GM19463 (cell line): ENCODE measurements around the gene AFF3.
"Not testable (repeated sequence)": the region's sequence is repeated elsewhere in the genome, so short reads cannot be mapped to it uniquely, and the experiment has no call there.

Source experiments
- ATAC-seq: cut with Tn5 transposase; IDR thresholded peaks from one replicate; pipeline ENCODE4 v1.9.1; 2021; ENCODE audit warnings: mild to moderate bottlenecking, moderate library complexity; ENCODE audit not compliant: unreplicated experiment

AFF3 gene

DNA sequence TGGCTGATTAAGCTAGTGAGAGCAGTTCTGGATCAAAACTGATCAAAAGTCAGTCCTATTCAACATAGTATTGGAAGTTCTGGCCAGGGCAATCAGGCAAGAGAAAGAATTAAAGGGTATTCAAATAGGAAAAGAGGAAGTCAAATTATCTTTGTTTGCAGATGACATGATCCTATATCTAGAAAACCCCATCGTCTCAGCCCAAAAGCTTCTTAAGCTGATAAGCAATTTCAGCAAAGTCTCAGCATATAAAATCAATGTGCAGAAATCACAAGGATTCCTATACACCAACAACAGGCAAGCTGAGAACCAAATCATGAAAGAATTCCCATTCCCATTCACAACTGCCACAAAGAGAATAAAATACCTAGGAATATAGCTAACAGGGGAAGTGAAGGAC lies 368.7 kb downstream of the AFF3 start:
- not testable (repeated sequence) for ATAC-seq

DNA sequence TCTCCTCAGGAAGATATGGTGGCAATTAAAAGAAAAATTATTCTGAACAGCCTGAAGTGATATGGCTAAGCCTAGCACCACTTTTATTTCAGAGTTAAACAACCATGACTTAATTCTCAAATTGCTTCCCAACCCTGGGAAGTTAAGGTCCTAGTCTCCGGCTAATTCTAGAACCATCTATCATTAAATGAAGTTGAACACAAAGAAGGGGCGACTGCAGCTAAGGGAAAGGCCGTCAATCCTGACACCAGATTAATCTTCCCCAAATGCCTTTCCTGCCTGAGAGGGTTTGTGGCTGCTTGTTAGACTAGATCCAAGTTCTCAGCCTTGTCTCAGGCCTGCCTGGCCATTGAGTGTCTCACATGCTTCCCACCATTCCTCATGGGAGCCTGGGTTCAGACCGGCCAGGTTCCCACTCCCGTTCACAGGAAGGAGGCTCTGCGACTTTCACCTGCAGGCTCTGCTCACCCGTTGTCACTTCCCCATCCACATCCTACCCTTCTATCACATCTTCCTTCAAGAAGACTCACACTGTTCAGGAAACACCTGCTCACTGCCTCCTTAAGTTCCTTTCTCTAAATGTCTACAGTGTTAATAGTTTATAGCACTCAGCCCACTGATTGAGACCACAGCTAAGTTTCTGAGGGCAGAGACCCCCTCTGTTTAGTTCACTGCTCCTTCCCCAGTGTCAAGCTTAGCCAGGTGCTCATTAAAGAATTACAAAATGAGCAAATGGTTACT lies 369.6 kb downstream of the AFF3 start:
- no peak for ATAC-seq

DNA sequence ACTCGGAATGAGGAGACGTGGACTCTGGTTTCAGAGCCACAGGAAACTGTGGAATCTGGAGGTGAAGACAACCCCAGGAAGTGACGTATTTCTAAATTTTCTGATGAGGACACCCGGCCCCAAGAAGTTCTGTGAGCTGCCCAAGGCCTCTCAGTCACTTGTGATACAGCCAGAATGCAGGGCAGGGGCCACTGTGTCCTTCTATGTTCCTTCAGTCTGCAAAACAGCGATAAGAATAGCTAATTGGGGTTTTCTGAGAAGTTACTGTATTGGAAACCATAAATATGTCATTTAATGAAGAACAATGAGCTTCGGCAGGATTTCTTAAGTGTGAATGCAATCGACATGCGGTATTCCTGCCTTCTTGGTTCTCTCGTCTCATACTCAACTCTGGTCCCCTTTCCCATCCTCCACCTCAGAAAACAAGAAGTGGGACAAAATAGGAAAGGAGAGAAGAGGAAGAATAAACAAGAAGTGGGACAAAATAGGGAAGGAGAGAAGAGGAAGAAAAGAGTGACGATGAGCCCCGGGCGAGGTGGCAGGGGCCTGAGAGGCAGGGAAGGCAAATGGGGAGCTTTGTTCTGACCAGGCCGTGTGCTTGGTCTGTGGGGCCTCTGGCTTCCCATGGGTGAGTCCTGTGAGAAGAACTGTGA lies 370.6 kb downstream of the AFF3 start:
- no peak for ATAC-seq

DNA sequence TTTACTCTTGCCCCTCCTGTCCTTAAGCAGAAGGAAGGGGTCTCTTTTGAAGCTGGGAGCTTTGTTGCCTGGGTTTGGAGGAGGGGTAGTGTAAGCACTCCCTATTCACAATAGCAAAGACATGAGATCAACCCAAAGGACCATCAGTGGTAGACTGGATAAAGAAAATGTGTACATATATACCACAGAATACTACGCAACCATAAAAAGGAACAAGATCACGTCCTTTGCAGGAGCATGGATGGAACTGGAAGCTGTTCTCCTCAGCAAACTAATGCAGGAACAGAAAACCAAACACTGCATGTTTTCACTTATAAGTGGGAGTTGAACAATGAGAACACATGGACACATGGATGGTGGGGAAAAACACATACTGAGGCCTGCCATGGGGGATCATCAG lies 371.5 kb downstream of the AFF3 start:
- no peak for ATAC-seq

DNA sequence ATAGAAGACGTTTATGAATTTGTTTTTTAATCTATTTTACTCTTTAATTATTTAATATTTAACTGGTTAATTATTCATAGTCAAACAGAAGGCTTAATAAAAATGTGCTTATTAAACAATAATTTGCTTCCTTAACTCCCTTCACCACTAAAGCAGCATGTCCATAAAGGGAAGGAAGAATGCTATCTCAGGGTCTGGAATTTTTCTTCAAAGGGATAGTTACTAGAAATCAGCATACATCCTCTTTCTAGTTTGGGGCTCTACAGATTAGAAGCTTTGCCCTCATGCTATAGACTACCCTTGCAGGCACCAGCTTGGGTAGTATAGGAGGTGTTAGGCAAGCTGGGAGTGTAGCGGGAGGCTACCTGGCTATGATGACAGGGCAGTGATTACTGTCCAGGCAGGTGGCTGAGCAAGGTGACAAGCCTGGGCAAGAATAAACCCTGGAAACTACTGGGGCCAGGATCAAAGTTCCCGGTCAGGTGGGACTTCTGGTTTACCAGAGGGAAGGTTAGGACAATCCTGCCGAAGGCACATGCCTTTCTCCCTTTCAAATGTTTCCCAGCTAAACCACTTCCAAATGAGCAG lies 376.6 kb downstream of the AFF3 start:
- no peak for ATAC-seq

DNA sequence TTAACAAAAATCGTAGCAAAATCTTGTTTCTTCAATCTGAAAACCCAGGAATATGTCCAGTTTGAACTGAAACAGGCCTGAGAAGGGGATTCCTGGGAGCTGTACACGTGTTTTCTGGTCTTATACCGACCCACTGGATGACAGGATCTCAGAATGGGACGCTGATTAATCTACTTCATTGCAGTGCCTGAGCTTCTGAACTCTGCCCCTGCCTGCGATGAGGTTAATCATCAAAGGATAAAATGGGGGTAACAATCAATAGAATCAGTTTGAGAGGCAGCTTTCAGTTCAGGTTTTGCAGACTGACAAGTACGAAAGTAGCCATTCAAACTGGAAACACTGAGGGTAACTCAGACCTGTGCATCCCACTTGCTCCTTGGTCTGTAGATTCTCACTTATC lies 378.6 kb downstream of the AFF3 start:
- ATAC-seq: no peak

DNA sequence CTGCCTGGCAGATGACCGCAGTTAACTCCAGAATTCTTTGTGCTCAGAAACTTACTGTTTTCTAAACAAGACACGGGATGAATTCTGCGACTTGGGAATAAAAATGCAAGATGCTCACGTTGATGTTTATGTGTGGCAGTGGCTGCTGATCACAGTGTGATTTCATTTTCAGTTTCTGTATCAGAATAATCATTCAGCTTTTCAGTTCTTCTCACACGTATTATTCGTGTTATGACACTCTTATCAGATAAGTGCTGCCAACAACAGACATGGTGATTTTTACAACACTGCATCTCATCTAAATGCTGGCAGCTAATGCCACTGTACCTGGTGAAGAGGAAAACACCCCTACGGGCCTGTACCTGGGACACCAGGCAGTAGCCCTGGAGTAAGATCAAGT lies 379.7 kb downstream of the AFF3 start:
- ATAC-seq: no peak

DNA sequence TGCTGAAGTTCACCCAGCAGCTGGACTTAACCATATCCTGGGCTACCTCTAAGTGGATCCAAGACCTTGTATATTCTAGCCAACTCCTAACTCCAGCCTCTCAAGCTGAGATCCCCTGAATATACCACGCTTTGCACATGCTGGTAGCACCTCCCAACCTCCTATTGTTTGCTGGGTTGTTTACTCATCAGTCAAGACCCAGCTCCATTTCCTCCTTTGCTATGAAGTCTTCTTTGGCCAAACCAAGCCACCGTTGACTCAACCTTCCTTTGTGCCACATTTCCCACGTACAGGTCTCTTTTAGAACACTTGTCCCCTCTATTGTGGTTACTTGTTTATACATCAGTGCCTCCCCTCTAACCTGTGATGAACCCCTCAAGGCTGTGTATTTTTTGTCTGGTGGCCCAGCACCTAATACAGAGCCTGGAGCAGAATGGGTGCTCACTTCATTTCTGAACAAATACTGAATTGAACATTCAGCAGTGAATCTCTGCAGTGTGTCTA lies 384.7 kb downstream of the AFF3 start:
- no peak for ATAC-seq

DNA sequence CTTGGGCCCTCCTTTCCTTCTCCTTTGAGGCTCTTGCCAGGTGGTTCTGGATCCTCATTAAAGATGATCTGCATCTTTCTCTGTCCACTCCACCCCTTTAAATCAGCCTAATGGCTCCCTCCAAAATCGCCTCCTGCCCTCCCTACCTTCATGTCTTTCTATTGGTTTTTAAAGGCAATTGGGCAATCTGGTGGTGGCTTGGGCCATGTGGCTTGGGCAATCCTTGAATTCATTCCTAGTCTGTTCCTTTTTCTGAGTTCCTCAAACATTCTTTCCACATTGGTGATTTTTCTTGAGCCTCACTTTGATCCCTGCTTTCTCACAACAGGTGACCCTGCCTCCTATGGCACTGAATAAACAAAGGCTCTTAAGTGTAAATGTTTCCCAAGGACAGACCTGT lies 386.3 kb downstream of the AFF3 start:
- ATAC-seq: no peak

DNA sequence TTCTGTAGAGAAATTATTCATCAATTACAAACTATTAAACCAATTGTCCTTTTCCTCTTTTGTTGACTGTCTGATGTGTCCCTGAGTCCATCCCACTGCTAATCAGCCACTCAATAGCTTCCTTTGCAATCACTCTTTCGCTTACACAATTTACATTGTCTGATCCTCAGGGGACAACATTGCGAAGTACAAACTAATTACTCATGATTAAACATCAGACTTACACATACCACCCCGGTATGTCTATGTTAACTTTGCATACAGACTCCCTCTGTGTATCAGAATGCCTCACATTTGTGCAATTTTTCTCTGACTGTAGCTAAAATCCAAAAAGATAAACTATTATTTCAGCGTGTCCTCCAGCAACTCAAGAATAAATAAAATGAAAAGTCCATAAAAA lies 388.2 kb downstream of the AFF3 start:
- no peak for ATAC-seq

DNA sequence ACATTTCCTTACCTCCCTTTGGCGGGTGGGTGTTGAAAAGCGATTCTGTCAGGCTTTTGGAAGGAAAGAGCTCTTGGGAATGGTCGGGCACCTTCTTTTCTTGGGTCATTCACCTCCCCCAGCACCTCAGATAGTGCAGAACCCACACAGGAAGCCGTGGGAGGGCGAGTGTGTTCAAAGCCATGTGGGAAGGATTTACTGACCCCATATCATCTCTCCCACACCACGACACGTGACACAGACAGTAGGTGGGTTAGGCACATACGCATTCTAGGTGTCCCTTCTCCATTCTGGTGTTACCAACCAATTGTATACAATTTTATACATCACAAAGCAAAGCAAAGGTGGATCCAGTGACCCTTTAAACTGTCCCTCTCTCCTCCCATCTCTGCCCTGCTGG lies 388.9 kb downstream of the AFF3 start:
- no peak for ATAC-seq

DNA sequence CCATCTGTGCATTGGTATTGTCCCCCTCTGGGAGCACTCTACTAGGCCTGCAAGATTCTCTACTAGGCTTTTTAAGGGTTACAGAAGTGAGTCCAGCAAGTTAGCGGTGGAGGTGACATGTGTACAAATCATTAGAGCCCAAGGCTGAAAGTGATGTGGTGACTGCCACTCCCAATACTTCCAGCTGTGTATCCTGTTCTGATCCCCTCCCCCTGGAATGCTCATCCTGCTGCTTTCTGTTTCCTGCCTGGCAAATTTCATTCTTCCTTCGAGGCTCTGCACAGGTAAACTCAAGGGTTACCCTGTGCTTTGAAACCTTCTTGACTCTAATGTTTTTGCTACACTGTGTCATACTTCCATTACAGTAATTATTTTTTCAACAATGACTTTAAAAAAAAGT lies 394.0 kb downstream of the AFF3 start:
- ATAC-seq: no peak

DNA sequence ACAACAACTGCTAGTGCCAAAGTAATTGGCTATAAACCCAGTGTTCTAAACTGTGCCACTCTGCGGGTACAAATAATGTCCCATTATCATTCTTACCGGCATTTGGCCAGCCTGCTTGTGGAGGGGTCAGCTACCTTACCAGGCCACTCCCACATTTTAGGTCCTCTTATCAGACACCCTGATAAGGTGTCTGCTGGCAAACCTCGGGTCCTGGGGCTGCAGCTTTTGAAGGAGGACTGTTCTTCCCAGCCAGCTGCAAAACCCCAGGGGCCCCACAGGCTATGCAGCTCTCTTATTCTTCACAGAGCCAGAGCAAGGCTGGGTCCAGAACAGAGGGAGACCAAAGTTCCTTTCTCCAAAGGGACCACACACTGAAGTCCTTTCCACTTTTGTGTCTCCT lies 394.5 kb downstream of the AFF3 start:
- no peak for ATAC-seq

DNA sequence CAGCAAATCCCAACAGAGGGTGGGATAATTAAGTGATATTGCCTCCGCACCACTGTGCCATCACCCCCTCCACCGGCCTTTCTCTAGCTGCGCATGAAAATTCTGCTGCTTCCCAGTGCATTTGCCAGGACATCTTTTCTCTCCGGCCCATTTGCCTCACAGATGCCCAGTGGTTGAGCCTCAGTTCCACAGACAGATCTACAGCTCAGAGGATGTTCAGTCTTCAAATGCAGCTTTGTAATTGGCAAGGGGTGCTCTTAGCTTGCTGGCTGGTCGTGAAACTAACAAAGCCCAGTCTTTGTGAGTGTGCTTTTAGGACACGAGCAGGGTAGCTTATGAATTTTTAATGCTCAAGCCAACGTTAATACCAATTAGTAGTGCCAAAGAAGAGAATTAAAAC lies 399.2 kb downstream of the AFF3 start:
- no peak for ATAC-seq

DNA sequence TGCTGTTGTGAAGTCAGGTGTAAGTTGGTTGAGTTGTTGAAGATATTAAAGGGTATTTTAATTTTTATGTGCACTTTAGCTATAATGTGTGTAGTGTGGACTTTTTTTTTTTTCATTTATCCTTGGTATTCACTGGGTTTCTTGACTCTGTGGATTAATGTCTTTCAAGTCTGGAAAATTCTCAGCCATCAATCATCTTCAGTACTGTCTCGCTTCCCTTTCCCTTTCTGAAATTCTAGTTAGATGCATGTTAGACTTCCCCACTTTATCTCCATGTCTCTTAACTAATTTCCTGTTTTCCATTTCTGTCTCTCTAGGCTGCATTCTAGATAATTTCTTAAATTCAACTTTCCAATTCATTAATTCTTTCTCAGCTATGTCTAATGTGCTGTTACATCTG lies 404.9 kb downstream of the AFF3 start:
- ATAC-seq: no peak

DNA sequence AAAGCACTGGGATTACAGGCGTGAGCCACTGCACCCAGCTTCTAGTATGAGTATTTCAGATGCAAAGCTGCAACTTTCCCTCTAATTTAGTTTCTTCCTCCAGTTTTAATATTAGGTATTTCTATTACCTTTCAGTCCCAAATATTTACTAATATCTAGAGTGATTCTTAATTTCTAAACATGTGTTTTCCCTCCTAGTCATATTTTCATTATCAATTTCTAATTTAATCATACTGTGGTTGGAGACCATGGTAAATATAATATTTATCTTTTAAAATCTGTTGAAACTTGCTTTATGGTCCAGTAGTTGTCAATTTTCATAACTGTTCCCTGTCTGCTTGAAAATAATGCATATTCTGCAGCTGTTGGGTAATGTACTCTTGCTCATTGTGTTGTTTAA lies 406.6 kb downstream of the AFF3 start:
- ATAC-seq: no peak

DNA sequence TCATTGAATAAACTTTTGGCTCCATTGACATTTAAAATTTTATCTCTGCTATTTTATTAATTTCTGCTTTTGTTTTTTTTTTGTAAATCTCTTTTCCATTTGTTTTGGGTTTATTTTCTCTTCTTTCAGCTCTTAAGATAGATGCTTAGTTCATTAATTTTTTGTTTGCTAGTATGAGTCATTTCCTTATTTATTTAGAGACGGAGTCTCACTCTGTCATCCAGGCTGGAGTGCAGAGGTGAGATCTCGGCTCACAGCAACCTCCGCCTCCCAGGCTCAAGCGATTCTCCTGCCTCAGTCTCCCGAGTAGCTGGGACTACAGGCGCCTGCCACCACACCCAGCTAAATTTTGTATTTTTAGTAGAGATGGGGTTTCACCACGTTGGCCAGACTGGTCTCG lies 407.1 kb downstream of the AFF3 start:
- ATAC-seq: not testable (repeated sequence)

DNA sequence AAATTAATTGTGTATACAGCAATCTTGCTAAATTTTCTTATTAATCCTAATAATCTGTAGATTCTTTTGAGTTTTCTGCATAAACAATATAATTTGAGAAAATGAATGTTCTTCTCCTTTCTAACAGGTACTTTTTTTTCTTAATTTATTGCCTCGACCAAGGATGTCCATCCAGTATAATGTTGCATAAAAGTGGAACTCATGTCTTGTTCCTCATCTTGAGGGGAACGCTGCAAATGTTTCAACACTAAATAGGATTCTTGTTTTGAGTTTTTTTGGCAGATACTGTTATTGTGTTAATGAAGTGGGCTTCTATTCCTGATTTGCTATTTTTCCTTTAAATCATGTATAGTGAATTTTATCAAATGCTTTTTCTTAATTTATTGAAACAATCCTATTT lies 408.2 kb downstream of the AFF3 start:
- ATAC-seq: no peak

DNA sequence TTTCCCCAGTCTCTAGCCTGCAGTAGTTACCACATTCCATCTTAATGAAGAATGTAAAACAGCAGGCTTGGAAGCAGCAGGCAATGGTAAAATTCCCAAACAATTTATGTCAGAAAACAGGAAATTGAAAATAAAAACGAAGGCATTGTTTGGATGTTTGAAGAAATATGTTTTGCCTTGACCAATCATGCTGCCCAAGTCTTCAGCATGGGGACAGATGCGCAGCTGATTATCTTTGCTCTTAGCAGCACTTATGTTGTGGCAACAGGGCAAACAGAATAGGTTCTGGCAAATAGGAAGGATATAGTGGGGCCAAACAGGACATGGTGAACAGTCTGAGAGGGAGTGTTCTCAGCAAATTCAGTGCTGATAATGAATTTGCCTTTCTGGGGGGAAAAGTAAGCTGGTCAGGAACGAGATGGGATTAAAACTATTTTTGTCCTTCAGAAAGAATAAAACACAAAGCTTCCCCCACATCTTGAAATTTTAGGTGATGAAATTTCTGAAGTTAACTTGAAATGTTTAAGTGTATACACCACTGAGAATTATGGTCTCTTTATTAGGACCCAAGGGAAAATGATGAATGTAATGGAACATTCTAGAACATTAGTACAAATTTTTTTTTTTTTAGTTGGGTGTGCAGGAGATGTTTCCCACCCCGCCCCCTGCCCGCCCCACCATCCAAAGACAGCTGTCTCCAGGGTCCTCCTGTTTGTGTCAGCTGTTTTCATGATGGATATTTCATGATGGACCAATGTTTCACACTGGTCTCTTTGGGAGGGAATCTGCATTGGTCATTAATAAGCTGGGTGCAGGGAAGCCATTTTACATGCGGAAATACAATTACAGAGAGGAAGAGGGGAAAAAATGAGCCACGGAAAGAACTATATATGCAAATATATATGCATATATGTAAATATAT lies 413.0 kb downstream of the AFF3 start:
- no peak for ATAC-seq

DNA sequence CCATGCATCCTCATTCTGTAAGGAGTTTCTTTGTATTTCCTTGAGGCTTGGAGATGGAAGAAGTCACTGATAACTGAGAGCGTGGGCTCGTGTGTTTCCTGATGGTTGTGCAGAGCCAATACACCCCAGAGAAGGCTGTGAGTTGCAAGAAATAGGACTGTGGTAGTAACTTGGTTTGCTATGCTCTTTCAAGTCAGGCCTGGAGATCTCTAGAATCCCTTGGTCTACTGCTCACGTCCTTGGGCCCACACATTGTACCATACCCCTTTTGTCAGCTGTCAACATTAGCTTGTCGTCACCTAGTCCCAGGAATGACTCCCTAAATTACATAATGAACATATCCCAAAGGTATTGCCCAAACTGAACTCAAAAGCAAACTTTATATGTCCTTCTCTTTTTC lies 414.2 kb downstream of the AFF3 start:
- ATAC-seq: no peak

DNA sequence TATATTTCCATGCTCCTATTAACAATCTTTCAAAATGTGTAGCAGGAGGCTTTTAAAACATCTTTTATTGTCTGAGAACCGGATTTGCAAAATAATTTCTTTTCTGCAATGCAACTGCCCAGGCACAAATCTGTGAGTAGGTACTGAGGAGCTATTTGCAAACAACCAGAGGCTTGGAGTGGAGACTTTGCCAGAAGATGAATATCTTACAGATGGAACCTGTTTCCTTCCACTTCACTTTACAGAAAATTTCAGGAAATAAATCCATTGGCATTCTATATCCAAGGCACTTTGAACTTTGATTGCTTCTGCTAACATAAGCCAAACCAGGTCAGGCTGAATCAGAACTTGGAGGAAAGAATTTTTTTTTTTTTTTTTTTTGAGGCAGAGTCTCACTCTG lies 415.2 kb downstream of the AFF3 start:
- ATAC-seq: no peak
